Stimulated activated CD8-positive, alpha-beta memory T cell treated with anti-CD3 and anti-CD28 coated beads, Interleukin-4, amount 100 ng/mL, for 4 hours (primary cell): ENCODE data around the gene CCDC102A.
"Not testable (repeated sequence)": the region's sequence is repeated elsewhere in the genome, so short reads cannot be mapped to it uniquely, and the experiment has no call there.

Source experiments
- DNase-seq, 2 donors: peaks; one replicate each; pipeline ENCODE4 v3.0.0-alpha.2; 2020; ENCODE audit warnings: low read depth in 2 of 2, low spot score in 1 of 2

Gene CCDC102A

DNA sequence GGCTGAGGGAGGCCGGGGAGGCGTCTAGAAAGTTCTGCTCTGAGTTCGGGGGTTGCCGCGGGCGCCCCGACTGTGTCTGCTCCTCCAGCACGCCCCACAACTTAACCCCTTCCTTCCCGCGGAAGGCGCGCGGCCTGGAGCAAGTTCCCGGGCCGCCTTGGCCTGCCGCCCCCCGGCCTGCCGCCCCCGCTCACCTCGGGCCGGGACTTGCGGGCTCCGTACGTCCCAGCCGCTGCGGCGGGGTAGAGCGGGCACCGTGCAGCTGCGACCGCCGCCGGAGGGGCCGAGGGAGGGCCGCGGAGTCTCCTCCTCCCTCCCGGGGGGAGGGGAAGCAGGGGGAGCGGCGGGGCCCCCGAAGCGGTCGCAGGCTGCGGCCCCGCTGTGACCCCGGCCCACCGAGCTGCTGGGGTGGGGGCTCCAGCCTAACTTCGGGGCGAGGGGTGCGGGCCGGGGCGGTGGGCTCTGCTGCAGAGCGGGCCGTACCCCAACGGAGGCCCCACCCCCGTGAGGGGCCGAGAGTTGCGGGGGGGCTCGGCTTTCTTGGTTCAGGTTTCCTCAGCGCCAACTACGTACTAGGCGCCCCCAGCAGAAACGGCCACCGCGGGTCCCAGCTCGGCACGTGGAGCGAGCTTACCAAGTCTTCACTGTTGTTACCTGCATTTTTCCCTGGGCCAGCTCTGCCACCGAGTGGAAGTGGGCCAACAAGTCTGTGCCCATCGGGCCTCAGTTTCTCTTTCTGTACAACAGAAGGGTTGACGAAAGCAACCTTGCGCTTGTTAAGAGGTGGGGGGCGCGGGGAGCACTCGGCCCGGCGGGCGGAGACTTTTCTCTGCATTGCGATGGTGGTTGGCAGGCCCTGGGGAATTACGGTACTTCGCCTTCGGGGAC, at the start of gene CCDC102A:
Gene CCDC102A (minus strand): TSS at position 266 of the 888 bp plus-strand sequence. CDS start 7,394 bp downstream, outside the sequence.
- peak in 1 of 2 donors; percentile 32 for DNase-seq

DNA sequence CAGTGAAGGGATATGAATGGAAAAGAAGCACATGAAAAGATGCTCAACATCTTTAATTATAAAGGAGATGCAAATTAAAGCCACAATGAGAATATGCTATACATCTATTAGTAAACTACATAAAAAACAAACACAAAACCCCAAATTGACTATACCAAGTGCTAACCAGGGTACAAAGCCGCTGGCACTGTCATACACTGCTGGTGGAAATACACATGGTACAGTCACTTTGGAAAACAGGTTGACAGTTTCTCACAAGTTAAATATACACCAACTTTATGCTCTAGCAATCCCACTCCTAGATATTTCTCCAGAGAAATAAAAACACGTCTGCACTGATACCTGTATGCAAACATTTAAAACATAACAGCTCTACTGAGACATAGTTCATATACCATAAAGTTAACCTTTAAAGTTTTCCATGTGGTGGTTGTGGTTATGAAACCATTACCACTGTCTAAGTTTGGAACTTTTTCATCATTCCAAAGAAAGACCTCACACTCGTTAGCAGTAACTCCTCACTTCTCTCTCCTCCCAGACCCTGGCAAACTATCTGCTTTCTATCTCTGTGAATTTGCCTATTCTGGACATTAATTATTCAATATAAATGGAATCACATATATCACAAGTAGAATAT, 48.8 kb upstream of the CCDC102A start:
- DNase-seq: no peak

GRCh38 chr16:57579361-57579665, 42.9 kb upstream of the CCDC102A start:
- DNase-seq: no peak

DNA sequence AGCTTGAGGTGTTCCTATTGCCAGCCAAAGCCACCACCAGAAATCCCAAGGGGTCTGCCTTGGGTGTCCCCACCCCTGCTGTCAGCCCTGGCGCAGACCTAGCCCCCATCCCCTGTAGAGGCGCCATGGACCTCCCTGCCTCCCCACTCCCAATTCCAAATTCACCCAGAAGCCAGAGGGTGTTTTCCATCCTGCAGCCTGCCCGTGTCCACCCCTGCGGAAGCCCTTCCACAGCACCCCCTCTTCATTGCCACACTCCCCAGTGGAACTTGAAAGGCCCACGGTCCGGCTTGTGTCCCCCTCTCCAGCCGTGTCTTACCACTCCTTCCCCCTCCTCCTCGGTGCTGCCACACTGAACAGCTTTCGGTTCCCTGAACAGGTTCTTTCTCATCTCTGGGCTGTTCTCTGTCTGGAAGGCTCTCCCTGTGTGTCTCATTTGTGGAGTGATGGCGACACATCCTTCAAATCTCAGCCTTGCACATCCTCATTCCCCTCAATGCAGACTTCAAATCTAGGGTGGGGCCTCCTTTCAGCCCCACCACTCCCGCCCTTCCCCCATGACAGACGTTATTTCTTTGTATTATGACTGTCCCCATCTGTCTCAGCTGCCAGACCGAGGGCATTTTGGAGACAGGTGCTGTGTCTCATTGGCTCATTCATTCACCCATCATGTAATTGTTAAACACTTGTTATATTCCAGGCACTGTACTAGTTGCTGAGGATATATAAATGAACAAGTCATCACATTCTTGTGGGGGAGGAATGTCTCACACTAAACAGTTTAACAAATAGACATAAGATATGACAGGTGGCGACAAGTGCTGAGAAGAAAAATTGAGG, 42.4 kb upstream of the CCDC102A start:
- DNase-seq: no peak

GRCh38 chr16:57577691-57578224, 41.4 kb upstream of the CCDC102A start:
- no peak for DNase-seq

DNA sequence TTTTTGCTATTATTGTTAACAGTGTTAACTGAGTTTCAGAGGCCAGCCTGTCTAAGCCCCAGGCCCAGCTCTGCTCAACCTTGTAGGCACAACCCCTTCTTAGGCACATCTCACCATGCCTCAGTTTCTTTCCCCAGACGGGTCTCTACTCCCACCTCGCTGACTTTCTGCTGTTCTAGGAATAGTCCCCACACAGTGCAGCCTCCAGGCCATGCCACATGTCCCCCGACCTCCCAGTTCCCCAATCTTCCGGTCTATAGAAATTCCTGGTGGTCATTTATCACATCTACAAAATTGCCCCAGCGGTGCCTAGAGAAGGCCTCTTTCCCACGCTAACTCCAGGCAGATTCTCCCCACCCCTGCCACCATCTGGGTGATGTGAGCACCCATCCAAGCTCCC, 40.8 kb upstream of the CCDC102A start:
- no peak for DNase-seq

GRCh38 chr16:57576429-57576870, 40.1 kb upstream of the CCDC102A start:
- DNase-seq: peak; percentile 61 to 83

DNA sequence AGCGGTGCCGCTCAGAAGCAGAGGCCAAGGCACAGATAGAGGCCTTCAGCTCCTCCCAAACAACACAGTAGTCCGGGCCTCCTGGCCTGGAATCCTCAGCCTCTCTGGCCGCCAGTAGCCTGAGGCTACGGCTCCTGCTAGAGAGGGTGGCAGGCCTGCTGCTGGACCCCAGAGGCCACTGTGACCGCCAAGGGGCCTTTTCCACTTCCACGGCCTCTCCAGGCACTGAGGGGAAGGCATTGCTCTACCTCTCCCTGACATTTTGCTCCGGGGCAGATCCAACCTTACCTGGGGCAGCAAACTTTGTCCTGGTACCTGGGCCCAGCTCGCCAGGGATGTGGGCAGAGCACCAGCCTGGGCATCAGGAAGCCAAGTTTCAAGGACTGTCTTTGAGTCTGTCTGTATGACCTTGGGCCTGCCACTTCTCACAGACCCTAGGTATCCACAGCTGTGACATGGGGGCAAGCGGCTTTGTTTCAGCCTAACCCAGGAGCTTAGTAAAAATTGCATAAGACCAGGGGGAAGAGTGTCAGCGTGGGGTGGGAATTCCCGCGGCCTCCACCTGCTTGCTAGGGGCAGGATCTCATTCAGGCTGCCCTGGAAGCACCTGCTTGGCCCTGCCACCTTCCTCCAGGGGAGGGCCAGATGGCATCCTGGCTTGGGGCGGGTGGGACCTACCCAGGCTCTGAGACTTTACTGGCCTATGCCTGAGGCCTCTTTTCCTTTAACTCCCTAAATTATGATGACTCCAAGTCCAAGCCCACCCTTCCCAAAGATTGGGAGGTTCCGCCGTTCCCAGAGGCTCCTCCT, 39.3 kb upstream of the CCDC102A start:
- DNase-seq: no peak

GRCh38 chr16:57574646-57575467, 38.5 kb upstream of the CCDC102A start:
- DNase-seq: no peak

DNA sequence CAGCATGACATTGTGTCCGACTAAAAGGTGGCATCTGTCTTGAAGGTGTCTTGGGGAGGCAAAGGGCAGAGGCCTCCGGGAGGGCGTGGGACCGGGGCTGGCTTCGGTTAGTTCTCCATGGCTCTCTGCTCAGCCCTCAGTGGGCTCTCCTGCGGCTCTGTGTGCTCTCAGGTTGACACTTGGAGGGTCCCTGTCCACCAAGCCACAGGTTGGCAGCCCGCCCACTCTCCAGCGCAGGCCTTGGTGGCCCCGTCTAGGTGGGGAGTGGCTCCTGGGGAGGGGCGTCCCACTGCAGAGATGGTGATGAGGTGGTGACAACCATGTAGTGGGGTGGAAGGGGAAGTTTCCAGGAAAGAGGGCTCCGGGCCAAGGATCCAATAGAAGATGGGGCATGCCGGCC, 37.7 kb upstream of the CCDC102A start:
- DNase-seq: no peak

DNA sequence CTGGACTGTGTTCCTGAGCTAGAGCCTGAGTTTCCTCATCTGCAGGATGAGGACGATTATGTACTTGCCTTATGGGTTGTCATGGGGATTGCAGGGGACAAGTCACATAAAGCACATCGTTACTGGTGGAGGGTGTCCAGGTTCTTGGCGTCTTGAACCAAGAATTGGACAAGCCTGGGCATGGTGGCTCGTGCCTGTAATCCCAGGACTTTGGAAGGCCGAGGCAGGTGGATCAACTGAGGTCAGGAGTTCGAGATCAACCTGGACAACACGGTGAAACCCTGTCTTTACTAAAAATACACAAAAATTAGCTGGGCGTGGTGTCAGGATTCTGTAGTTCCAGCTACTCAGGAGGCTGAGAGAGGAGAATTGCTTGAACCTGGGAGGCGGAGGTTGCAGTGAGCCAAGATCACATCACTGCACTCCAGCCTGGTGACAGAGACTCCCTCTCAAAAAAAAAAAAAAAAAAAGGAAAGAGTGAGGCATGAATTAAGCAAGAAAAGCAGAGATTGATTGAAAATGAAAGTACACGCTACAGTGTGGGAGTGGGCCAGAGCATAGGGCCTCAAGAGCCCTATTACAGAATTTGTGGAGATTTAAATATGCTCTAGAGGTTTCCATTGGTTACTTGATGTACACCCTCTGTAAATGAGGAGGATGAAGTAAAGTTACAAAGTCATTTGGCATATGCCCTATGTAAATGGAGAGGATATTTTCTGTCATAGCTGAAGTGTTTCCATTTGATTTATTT, 36.8 kb upstream of the CCDC102A start:
- DNase-seq: no peak

GRCh38 chr16:57571098-57571497, 34.7 kb upstream of the CCDC102A start:
- no peak for DNase-seq

GRCh38 chr16:57570301-57571070, 34.1 kb upstream of the CCDC102A start:
- no peak for DNase-seq

DNA sequence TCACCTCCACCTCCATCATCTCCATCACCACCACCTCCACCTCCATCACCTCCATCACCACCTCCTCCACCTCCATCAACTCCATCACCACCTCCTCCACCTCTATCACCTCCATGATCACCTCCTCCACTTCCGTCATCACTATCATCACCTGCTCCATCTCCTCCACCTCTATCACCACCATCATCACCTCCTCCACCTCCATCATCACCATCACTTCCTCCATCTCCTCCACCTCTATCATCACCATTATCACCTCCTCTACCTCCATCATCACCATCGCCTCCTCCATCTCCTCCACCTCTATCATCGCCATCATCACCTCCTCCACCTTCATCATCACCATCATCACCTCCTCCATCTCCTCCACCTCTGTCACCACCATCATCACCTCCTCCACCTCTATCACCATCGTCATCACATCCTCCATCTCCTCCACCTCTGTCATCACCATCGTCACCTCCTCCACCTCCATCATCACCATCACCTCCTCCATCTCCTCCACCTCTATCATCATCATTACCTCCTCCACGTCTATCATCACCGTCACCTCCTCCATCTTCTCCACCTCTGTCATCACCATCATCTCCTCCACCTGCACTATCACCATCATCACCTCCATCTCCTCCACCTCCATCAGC, 33.1 kb upstream of the CCDC102A start:
- DNase-seq: no peak

DNA sequence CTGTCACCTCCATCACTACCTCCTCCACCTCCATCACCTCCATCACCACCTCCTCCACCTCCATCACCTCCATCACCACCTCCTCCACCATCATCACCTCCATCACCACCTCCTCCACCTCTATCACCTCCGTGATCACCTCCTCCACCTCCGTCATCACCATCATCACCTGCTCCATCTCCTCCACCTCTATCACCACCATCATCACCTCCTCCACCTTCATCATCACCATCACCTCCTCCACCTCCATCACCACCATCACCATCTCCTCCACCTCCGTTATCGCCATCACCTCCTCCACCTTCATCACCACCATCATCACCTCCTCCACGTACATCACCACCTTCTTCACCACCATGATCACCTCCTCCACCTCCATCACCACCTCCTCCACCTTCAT, 32.4 kb upstream of the CCDC102A start:
- DNase-seq: not testable (repeated sequence)

GRCh38 chr16:57568173-57568678, 31.9 kb upstream of the CCDC102A start:
- no peak for DNase-seq

- DNase-seq: no peak
Observed at GRCh38 chr16:57567691-57568090, 31.3 kb upstream of the CCDC102A start.

DNA sequence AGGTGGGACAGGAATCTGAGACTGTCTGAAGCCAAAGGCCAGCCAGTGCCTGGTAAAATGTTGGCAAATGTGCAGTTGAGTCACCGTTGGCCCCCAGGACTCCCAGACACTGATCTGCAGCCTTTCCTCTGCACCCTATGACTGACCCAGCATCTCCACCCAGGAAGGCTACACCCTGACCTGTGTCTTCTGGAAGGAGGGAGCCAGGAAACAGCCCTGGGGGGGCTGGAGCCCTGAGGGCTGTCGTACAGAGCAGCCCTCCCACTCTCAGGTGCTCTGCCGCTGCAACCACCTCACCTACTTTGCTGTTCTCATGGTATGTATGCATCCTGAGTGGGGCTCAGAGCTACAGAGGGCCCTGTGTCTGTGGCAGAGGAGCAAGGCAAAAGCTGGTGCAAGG, 30.1 kb upstream of the CCDC102A start:
- DNase-seq: no peak
